GM18511 (cell line): ENCODE measurements around the gene KIF1B.
"Not testable (repeated sequence)": the region's sequence is repeated elsewhere in the genome, so short reads cannot be mapped to it uniquely, and the experiment has no call there.

Experiments used
- ATAC-seq: cut with Tn5 transposase; IDR thresholded peaks from one replicate; pipeline ENCODE4 v1.9.1; 2021; ENCODE audit warnings: mild to moderate bottlenecking, moderate library complexity; ENCODE audit not compliant: unreplicated experiment

KIF1B gene

GRCh38 chr1:10193288-10193687 lies 17.1 kb upstream of the KIF1B start:
- no peak for ATAC-seq

GRCh38 chr1:10195570-10195969 lies 14.8 kb upstream of the KIF1B start:
- no peak for ATAC-seq

GRCh38 chr1:10196976-10197375 lies 13.4 kb upstream of the KIF1B start:
- no peak for ATAC-seq

GRCh38 chr1:10200620-10201019 lies 9.8 kb upstream of the KIF1B start:
- ATAC-seq = no peak

- no peak for ATAC-seq
These were observed 6.2 kb upstream of the KIF1B start for GRCh38 chr1:10204003-10204642.

GRCh38 chr1:10205206-10205605 lies 5.2 kb upstream of the KIF1B start:
- ATAC-seq = not testable (repeated sequence)

- no peak for ATAC-seq
These were observed 2.6 kb upstream of the KIF1B start for GRCh38 chr1:10207810-10208209.

- no peak for ATAC-seq
These were observed 1.8 kb upstream of the KIF1B start for GRCh38 chr1:10208537-10208936.

- no peak for ATAC-seq
These were observed 823 bp upstream of the KIF1B start for GRCh38 chr1:10209590-10209904.

GRCh38 chr1:10210841-10211804 lies 753 bp downstream of the KIF1B start:
- ATAC-seq = no peak

- no peak for ATAC-seq
These were observed 1.5 kb downstream of the KIF1B start for GRCh38 chr1:10211805-10212410.

- ATAC-seq = no peak
These were observed 2.1 kb downstream of the KIF1B start for GRCh38 chr1:10212476-10212875.

- no peak for ATAC-seq
These were observed 2.9 kb downstream of the KIF1B start for GRCh38 chr1:10213186-10213705.

- ATAC-seq = no peak
These were observed 5.8 kb downstream of the KIF1B start for GRCh38 chr1:10216090-10216749.

- no peak for ATAC-seq
These were observed 7.5 kb downstream of the KIF1B start for GRCh38 chr1:10217748-10218441.

- ATAC-seq = no peak
These were observed 9.8 kb downstream of the KIF1B start for GRCh38 chr1:10220200-10220599.

GRCh38 chr1:10220657-10221056 lies 10.3 kb downstream of the KIF1B start:
- ATAC-seq = not testable (repeated sequence)

GRCh38 chr1:10225573-10225972 lies 15.2 kb downstream of the KIF1B start:
- no peak for ATAC-seq

GRCh38 chr1:10228528-10228927 lies 18.2 kb downstream of the KIF1B start:
- no peak for ATAC-seq

- no peak for ATAC-seq
These were observed 19.5 kb downstream of the KIF1B start for GRCh38 chr1:10229903-10230302.

GRCh38 chr1:10232163-10232562 lies 21.8 kb downstream of the KIF1B start:
- no peak for ATAC-seq
